HFF-Myc (cell line): Measurements from ENCODE around the gene FOXL2NB.

Source experiments
- DNase-seq: peaks from one replicate; pipeline ENCODE4 v3.0.0-alpha.2; 2011; ENCODE audit warnings: low read depth; ENCODE audit errors: extremely low read depth
- H3K4me3 ChIP-seq: replicated peaks from 2 replicates; pipeline ENCODE4 v1.5.1; 2011; ENCODE audit warnings: low read depth, mild to moderate bottlenecking, control low read depth, low read length
- TF ChIP-seq, protein P1 (sequence below): IDR thresholded peaks from 2 replicates; pipeline ENCODE4 v1.5.1; 2012; ENCODE audit warnings: mild to moderate bottlenecking, low read depth, low read length, control low read depth; ENCODE audit errors: missing control alignments

Gene FOXL2NB

GRCh38 chr3:138950701-138951100 lies 3.7 kb downstream of the FOXL2NB start:
- TF ChIP-seq, protein P1, sequence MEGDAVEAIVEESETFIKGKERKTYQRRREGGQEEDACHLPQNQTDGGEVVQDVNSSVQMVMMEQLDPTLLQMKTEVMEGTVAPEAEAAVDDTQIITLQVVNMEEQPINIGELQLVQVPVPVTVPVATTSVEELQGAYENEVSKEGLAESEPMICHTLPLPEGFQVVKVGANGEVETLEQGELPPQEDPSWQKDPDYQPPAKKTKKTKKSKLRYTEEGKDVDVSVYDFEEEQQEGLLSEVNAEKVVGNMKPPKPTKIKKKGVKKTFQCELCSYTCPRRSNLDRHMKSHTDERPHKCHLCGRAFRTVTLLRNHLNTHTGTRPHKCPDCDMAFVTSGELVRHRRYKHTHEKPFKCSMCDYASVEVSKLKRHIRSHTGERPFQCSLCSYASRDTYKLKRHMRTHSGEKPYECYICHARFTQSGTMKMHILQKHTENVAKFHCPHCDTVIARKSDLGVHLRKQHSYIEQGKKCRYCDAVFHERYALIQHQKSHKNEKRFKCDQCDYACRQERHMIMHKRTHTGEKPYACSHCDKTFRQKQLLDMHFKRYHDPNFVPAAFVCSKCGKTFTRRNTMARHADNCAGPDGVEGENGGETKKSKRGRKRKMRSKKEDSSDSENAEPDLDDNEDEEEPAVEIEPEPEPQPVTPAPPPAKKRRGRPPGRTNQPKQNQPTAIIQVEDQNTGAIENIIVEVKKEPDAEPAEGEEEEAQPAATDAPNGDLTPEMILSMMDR, result no peak
- no peak overlapping the region for H3K4me3 ChIP-seq
- no peak for DNase-seq

GRCh38 chr3:138960417-138960852 lies 13.4 kb downstream of the FOXL2NB start:
- DNase-seq, result no peak
- TF ChIP-seq, protein P1, result no peak
- H3K4me3 ChIP-seq, result no peak overlapping the region

- TF ChIP-seq, protein P1, result no peak
- H3K4me3 ChIP-seq, result no peak overlapping the region
- no peak for DNase-seq
These were observed 16.0 kb downstream of the FOXL2NB start for GRCh38 chr3:138962854-138963560.

GRCh38 chr3:138964264-138964663 lies 17.2 kb downstream of the FOXL2NB start:
- no peak for DNase-seq
- no peak overlapping the region for H3K4me3 ChIP-seq
- TF ChIP-seq, protein P1, result no peak

DNA sequence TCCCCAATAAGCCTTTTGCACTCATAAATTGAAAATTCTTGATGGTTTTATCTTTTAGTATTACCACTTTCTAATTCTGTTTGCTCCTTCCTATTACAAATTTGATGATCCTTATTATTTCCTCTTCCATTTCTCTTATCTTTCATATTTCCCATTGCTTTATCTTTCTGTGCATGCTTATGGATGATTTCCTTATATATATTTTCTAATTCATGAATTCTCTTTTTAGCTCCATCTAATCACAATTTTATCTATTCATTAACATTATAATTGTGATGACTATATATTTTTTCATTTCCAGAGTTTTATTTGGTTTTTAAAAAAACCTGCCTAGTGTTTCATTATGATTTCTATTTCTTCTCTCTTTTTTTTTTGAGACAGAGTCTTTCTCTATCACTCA lies 17.9 kb downstream of the FOXL2NB start:
- no peak for DNase-seq
- H3K4me3 ChIP-seq, result no peak overlapping the region
- TF ChIP-seq, protein P1, result no peak

- TF ChIP-seq, protein P1, result no peak
- no peak for DNase-seq
- H3K4me3 ChIP-seq, result no peak overlapping the region
These were observed 24.8 kb downstream of the FOXL2NB start for GRCh38 chr3:138971766-138972320.

DNA sequence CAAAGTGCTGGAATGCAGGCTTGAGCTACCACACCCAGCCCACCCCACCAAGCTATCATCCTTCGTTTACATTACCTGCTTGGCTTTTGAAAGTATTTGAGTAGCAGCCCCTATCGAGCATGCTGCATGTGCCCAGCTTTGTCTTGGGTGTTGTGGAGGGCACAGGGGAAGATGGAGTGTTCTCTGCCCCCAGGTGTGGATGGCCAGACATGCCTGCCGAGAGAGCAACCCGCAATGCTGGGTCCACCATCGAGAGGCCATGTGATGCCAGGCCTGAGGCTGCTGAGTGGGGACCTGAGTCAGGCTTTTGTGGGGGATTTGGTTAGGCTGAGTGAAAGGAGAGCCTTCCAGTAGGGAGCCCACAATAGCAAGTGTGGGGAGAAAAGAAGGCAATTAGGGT lies 25.9 kb downstream of the FOXL2NB start:
- H3K4me3 ChIP-seq, result no peak overlapping the region
- TF ChIP-seq, protein P1, result no peak
- no peak for DNase-seq
